CD4-positive, alpha-beta T cell treated with Interleukin-15 for 4 hours (primary cell): ENCODE data around the gene ZBTB16.

Experiments
- DNase-seq: peaks from one replicate; pipeline ENCODE4 v3.0.0-alpha.2; 2020; ENCODE audit warnings: low spot score

Gene ZBTB16

GRCh38 chr11:114059278-114059983 lies at the start of gene ZBTB16:
ZBTB16 (plus strand) TSS chr11:114059711; CDS start chr11:114063301, 3,590 bp downstream.
- DNase-seq, result peak; percentile 59

GRCh38 chr11:114010931-114011330 lies 48.6 kb upstream of the ZBTB16 start:
- DNase-seq, result no peak

- DNase-seq, result no peak
These were observed 48.1 kb upstream of the ZBTB16 start for GRCh38 chr11:114011443-114011842.

- no peak for DNase-seq
These were observed 44.4 kb upstream of the ZBTB16 start for GRCh38 chr11:114015117-114015516.

- DNase-seq, result no peak
These were observed 42.5 kb upstream of the ZBTB16 start for GRCh38 chr11:114016986-114017385.

GRCh38 chr11:114017723-114018122 lies 41.8 kb upstream of the ZBTB16 start:
- DNase-seq, result no peak

GRCh38 chr11:114019046-114019445 lies 40.5 kb upstream of the ZBTB16 start:
- no peak for DNase-seq

GRCh38 chr11:114019574-114019973 lies 39.9 kb upstream of the ZBTB16 start:
- DNase-seq, result no peak

GRCh38 chr11:114025329-114025907 lies 34.1 kb upstream of the ZBTB16 start:
- DNase-seq, result no peak

- DNase-seq, result no peak
These were observed 33.2 kb upstream of the ZBTB16 start for GRCh38 chr11:114026355-114026754.

- DNase-seq, result no peak
These were observed 32.1 kb upstream of the ZBTB16 start for GRCh38 chr11:114027391-114027790.

- DNase-seq, result no peak
These were observed 31.6 kb upstream of the ZBTB16 start for GRCh38 chr11:114027926-114028325.

- DNase-seq, result no peak
These were observed 28.1 kb upstream of the ZBTB16 start for GRCh38 chr11:114031246-114031966.

- no peak for DNase-seq
These were observed 27.6 kb upstream of the ZBTB16 start for GRCh38 chr11:114031967-114032320.

GRCh38 chr11:114033066-114033465 lies 26.4 kb upstream of the ZBTB16 start:
- no peak for DNase-seq

GRCh38 chr11:114033572-114033971 lies 25.9 kb upstream of the ZBTB16 start:
- no peak for DNase-seq

GRCh38 chr11:114034956-114035355 lies 24.6 kb upstream of the ZBTB16 start:
- no peak for DNase-seq

GRCh38 chr11:114036147-114036811 lies 23.2 kb upstream of the ZBTB16 start:
- peak; percentile 61 for DNase-seq

- DNase-seq, result no peak
These were observed 22.6 kb upstream of the ZBTB16 start for GRCh38 chr11:114036958-114037357.

GRCh38 chr11:114039551-114039950 lies 20.0 kb upstream of the ZBTB16 start:
- no peak for DNase-seq

GRCh38 chr11:114040706-114041211 lies 18.8 kb upstream of the ZBTB16 start:
- DNase-seq, result no peak

GRCh38 chr11:114042234-114042633 lies 17.3 kb upstream of the ZBTB16 start:
- DNase-seq, result no peak
